Right kidney (tissue), 1 donor: ENCODE measurements around the gene ORC6.

Experiments
- DNase-seq: peaks from one replicate; pipeline ENCODE4 v3.0.0-alpha.2; 2016

Gene ORC6

GRCh38 chr16:46700048-46700447 is 10.6 kb downstream of the ORC6 start:
- no peak for DNase-seq

- DNase-seq = no peak
Measured at GRCh38 chr16:46701615-46702014, 12.2 kb downstream of the ORC6 start.

GRCh38 chr16:46702030-46702429 is 12.6 kb downstream of the ORC6 start:
- no peak for DNase-seq

- DNase-seq = no peak
Measured at GRCh38 chr16:46706642-46707041, 17.2 kb downstream of the ORC6 start.

- DNase-seq = no peak
Measured at GRCh38 chr16:46709469-46710005, 20.1 kb downstream of the ORC6 start.

- no peak for DNase-seq
Measured at GRCh38 chr16:46711106-46712058, 21.9 kb downstream of the ORC6 start.

GRCh38 chr16:46712911-46713310 is 23.5 kb downstream of the ORC6 start:
- no peak for DNase-seq

GRCh38 chr16:46713634-46714033 is 24.2 kb downstream of the ORC6 start:
- DNase-seq = no peak

- DNase-seq = no peak
Measured at GRCh38 chr16:46714797-46715591, 25.5 kb downstream of the ORC6 start.

GRCh38 chr16:46715769-46716305 is 26.4 kb downstream of the ORC6 start:
- DNase-seq = no peak

- DNase-seq = no peak
Measured at GRCh38 chr16:46717692-46718091, 28.2 kb downstream of the ORC6 start.

- no peak for DNase-seq
Measured at GRCh38 chr16:46718214-46718613, 28.8 kb downstream of the ORC6 start.

GRCh38 chr16:46719528-46719927 is 30.1 kb downstream of the ORC6 start:
- DNase-seq = no peak

- no peak for DNase-seq
Measured at GRCh38 chr16:46720619-46721018, 31.2 kb downstream of the ORC6 start.

GRCh38 chr16:46721885-46722284 is 32.4 kb downstream of the ORC6 start:
- no peak for DNase-seq

GRCh38 chr16:46727184-46727583 is 37.7 kb downstream of the ORC6 start:
- DNase-seq = no peak

GRCh38 chr16:46727630-46728029 is 38.2 kb downstream of the ORC6 start:
- DNase-seq = no peak

GRCh38 chr16:46728806-46729205 is 39.3 kb downstream of the ORC6 start:
- no peak for DNase-seq

- no peak for DNase-seq
Measured at GRCh38 chr16:46729326-46729995, 40.0 kb downstream of the ORC6 start.

- no peak for DNase-seq
Measured at GRCh38 chr16:46730126-46730525, 40.7 kb downstream of the ORC6 start.

- no peak for DNase-seq
Measured at GRCh38 chr16:46730801-46731690, 41.6 kb downstream of the ORC6 start.
